Measurements from ENCODE around the gene DDX10.

Gene DDX10

DNA sequence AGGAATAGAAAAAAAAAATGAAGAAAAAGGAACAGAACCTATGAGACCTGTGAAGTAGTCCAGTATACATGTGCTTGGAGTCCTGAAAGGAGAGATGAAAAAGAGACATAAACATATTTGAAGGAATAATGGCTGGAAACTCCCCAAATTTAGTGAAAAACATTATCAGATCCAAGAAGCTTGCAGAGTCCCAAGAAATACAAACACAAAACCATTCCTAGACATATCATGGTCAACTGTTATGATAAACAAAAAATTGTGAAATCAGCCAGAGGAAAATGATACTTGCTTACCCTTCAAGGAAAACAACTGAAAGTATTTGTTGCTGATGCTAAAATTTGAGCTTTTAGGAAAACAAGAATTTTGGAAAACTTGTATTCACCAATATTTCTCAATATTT is 250.1 kb downstream of the DDX10 start:
- H3K4me3 ChIP-seq (ENCODE audit: low read depth in 1 of 2, low read length in 2 of 2): no peak overlapping the region
- no peaks in the 10 kb centered on the region for H3K4me1 ChIP-seq (ENCODE audit: insufficient read depth, low read length)
- H3K27ac ChIP-seq (ENCODE audit: low read depth, low read length): no peak overlapping the region
- no peaks in the 10 kb centered on the region for H3K9me3 ChIP-seq (ENCODE audit: low read length)
- H3K27me3 ChIP-seq (ENCODE audit: control insufficient read depth in 1 of 2, insufficient read depth in 2 of 2, low read length in 2 of 2): no peaks in the 10 kb centered on the region
- H3K36me3 ChIP-seq (ENCODE audit: insufficient read depth, low read length): no peaks in the 10 kb centered on the region
- H3K9ac ChIP-seq (ENCODE audit: low read length): no peak overlapping the region

DNA sequence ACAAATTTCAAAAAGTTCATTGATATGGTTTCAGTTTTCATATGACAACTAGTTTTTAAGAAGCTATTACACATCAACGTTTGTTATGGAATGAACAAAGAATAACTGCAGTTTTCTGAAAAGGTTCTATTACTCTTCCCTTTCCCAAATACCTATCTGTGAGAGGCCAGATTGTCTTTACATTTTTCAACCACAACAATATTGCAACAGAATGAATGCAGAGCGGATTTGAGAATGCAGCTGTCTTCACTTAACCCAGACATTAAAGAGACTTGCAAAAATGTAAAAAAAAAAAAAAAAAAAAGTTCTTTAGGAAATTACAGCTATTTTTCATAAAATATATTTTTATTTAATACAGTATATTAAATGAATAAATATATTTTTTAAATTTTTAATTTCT is 250.8 kb downstream of the DDX10 start:
- no peaks in the 10 kb centered on the region for H3K4me1 ChIP-seq (ENCODE audit: insufficient read depth, low read length)
- no peaks in the 10 kb centered on the region for H3K36me3 ChIP-seq (ENCODE audit: insufficient read depth, low read length)
- H3K27ac ChIP-seq (ENCODE audit: low read depth, low read length): no peak overlapping the region
- H3K4me3 ChIP-seq (ENCODE audit: low read depth in 1 of 2, low read length in 2 of 2): no peak overlapping the region
- H3K27me3 ChIP-seq (ENCODE audit: control insufficient read depth in 1 of 2, insufficient read depth in 2 of 2, low read length in 2 of 2): no peaks in the 10 kb centered on the region
- H3K9me3 ChIP-seq (ENCODE audit: low read length): no peaks in the 10 kb centered on the region
- no peak overlapping the region for H3K9ac ChIP-seq (ENCODE audit: low read length)

DNA sequence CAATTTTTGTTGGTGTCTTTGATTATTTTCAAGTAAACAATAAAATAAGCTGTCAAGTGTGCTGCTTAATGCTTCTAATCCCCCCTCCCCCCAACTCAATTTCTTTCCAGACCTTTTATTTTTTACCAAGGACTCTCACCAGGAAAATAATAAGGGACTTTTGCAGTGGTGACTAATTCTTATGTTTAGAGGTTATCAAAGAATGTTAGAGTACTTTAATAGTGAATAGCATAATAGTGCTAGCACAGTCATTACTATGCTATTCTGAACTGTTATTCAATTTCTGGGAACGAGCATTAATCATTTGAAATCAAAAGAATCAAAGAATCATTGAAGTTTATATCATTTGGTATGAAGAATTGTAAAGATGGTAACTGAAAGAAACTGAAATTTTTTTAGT is 251.4 kb downstream of the DDX10 start:
- Histone ChIP-seq H3K27ac (ENCODE audit: low read depth, low read length) (no peak overlapping the region), H3K4me3 (ENCODE audit: low read depth in 1 of 2, low read length in 2 of 2) (no peak overlapping the region), H3K4me1 (ENCODE audit: insufficient read depth, low read length) (no peaks in the 10 kb centered on the region), H3K9me3 (ENCODE audit: low read length) (no peaks in the 10 kb centered on the region), H3K27me3 (ENCODE audit: control insufficient read depth in 1 of 2, insufficient read depth in 2 of 2, low read length in 2 of 2) (no peaks in the 10 kb centered on the region), H3K9ac (ENCODE audit: low read length) (no peak overlapping the region), H3K36me3 (ENCODE audit: insufficient read depth, low read length) (no peaks in the 10 kb centered on the region)

DNA sequence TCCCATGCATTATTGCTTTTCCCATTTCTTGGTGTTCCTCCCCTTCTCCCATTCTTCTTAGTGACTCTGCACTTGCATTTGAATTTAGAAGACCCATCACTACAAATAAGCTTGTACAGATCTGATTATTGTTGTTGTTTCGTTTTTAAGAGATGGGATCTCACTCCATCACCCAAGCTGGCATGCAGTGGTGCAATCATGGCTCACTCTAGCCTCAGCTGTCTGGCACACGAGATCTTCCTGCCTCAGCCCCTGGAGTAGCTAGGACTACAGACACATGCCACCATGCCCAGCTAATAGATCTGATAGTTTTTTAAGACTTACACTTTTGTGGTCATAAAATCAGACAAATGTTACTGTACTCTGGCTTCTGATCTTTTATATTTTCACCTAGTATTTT is 252.1 kb downstream of the DDX10 start:
- Histone ChIP-seq H3K9me3 (ENCODE audit: low read length) (no peaks in the 10 kb centered on the region), H3K4me1 (ENCODE audit: insufficient read depth, low read length) (no peaks in the 10 kb centered on the region), H3K9ac (ENCODE audit: low read length) (no peak overlapping the region), H3K27ac (ENCODE audit: low read depth, low read length) (no peak overlapping the region), H3K36me3 (ENCODE audit: insufficient read depth, low read length) (no peaks in the 10 kb centered on the region), H3K27me3 (ENCODE audit: control insufficient read depth in 1 of 2, insufficient read depth in 2 of 2, low read length in 2 of 2) (no peaks in the 10 kb centered on the region), H3K4me3 (ENCODE audit: low read depth in 1 of 2, low read length in 2 of 2) (no peak overlapping the region)

DNA sequence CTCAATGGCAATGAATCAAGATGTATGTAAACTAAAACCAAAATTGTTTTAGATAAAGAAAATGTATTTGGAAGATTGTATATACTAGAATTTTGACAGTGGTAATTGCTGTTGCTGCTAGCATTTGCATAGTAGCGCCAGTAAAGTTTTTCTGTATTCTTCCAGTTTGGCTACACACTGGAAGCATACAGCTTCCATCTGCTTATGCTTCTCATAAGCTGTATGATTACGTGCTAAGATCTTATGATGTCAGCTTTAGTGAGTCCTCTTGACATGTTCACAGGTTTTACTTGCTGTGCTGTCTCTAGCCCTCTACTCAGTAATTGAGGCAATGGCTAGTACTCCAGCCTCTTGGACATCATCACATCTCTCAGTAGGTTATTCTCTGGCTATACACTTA is 256.3 kb downstream of the DDX10 start:
- H3K9me3 ChIP-seq (ENCODE audit: low read length): no peaks in the 10 kb centered on the region
- H3K27me3 ChIP-seq (ENCODE audit: control insufficient read depth in 1 of 2, insufficient read depth in 2 of 2, low read length in 2 of 2): no peaks in the 10 kb centered on the region
- no peaks in the 10 kb centered on the region for H3K4me1 ChIP-seq (ENCODE audit: insufficient read depth, low read length)
- no peak overlapping the region for H3K9ac ChIP-seq (ENCODE audit: low read length)
- no peaks in the 10 kb centered on the region for H3K36me3 ChIP-seq (ENCODE audit: insufficient read depth, low read length)
- no peak overlapping the region for H3K27ac ChIP-seq (ENCODE audit: low read depth, low read length)
- H3K4me3 ChIP-seq (ENCODE audit: low read depth in 1 of 2, low read length in 2 of 2): no peak overlapping the region

DNA sequence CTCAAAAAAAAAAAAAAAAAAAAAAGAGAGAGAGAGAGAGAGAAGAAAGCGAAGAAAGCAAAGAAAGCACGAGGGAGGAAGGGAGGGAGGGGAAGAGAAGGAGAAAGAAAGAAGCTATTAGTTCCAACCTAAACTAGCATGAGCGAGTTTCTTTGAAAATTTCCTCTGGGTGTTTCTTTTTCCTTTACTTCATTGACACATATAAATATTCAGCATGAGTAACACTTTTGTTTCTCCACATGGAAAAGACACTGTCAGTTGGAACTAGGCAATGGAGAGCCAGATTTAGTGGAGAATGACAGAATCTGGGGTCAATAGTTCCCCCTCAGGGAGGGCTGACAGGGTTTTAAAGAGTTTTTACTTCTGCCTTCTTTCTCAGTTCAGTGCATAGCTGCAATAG is 257.4 kb downstream of the DDX10 start:
- Histone ChIP-seq H3K4me1 (ENCODE audit: insufficient read depth, low read length) (no peaks in the 10 kb centered on the region), H3K9me3 (ENCODE audit: low read length) (no peaks in the 10 kb centered on the region), H3K9ac (ENCODE audit: low read length) (no peak overlapping the region), H3K27ac (ENCODE audit: low read depth, low read length) (no peak overlapping the region), H3K36me3 (ENCODE audit: insufficient read depth, low read length) (no peaks in the 10 kb centered on the region), H3K27me3 (ENCODE audit: control insufficient read depth in 1 of 2, insufficient read depth in 2 of 2, low read length in 2 of 2) (no peaks in the 10 kb centered on the region), H3K4me3 (ENCODE audit: low read depth in 1 of 2, low read length in 2 of 2) (no peak overlapping the region)

DNA sequence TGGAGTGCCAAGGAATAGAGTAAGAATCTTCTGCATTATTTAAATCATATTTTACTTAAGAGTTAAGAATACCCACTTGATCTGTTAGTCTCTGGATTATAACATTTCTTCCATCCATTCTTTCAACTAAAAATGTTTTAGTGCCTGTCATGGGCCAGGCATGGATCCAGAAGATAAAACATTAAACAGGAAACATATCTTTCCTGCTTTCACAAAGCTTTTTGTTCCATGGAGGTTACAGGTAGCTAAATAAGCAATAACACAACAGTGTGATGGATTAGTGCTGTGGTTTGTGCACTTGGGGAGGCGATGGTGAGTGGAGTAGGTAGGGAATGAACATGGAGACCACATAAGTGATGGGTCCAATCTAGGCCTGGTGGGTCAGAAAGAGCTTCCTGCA is 258.5 kb downstream of the DDX10 start:
- H3K27ac ChIP-seq (ENCODE audit: low read depth, low read length): no peak overlapping the region
- H3K9ac ChIP-seq (ENCODE audit: low read length): no peak overlapping the region
- no peaks in the 10 kb centered on the region for H3K36me3 ChIP-seq (ENCODE audit: insufficient read depth, low read length)
- no peaks in the 10 kb centered on the region for H3K27me3 ChIP-seq (ENCODE audit: control insufficient read depth in 1 of 2, insufficient read depth in 2 of 2, low read length in 2 of 2)
- H3K9me3 ChIP-seq (ENCODE audit: low read length): no peaks in the 10 kb centered on the region
- H3K4me3 ChIP-seq (ENCODE audit: low read depth in 1 of 2, low read length in 2 of 2): no peak overlapping the region
- no peaks in the 10 kb centered on the region for H3K4me1 ChIP-seq (ENCODE audit: insufficient read depth, low read length)

DNA sequence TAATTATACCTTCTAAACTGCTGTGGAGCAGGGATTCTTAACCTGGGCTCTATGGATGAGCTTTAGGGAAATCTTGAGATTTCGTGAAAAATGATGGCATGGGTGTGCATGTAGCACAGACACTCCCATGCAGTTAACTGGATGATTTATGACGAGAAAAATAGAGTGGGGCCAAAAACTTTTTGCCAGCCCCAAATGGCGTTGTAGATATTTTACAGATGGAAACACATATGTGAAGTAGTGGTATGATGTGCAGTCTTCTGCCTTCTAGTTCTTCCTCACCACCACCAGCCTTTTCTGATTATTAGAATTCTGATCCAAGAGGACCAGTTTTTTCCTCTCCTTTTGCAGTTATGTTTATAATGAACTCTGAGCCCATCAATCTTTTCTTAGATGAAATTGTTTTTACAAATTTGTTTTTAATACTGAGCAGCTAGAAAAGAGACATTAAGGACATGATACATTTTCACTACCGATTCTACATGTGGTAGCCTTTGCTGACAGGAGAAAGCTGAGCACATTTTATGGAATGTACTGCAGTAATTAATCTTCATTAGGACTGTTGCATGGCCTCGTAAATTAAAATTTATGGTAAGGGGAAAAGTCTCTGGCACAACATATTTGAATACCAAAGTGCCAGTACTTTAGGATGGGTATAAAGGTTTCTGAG is 261.4 kb downstream of the DDX10 start:
- no peak overlapping the region for H3K9ac ChIP-seq (ENCODE audit: low read length)
- no peak overlapping the region for H3K4me3 ChIP-seq (ENCODE audit: low read depth in 1 of 2, low read length in 2 of 2)
- no peak overlapping the region for H3K27ac ChIP-seq (ENCODE audit: low read depth, low read length)
- H3K9me3 ChIP-seq (ENCODE audit: low read length): no peaks in the 10 kb centered on the region
- H3K27me3 ChIP-seq (ENCODE audit: control insufficient read depth in 1 of 2, insufficient read depth in 2 of 2, low read length in 2 of 2): no peaks in the 10 kb centered on the region
- H3K4me1 ChIP-seq (ENCODE audit: insufficient read depth, low read length): no peaks in the 10 kb centered on the region
- no peaks in the 10 kb centered on the region for H3K36me3 ChIP-seq (ENCODE audit: insufficient read depth, low read length)

DNA sequence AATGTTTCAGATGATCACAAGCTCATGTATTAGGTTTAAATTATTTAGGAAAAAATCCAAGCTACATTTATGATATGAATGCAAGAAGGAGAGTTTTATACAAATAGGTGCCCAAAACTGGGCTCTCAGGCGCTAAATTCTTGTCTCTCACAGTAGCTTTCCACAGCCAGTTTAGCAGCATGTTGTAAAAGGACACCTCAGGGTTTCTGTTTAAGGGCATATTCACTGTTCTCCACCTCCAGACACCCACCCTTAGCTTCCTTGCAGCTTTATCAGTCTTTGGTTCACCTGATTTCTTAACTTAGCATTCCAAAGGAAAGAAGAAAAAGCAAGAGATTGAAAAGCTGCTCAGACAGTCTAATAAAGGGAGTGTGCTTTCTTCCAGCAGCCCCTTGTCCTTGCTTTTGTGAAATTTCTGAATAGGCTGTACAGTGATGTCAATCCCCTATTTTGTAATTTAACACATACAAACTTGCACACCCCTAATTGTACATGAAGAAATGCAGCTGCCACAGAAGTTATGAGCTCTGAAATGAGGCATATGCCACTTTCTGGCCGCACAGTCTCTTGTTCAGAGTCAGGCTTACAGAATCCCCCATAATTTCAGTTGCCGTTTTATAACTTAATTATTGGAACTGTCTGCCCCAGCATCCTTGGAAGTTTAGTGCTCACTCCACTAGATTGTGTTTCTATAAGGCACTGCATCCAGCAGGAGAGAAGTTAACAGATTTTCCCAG is 262.1 kb downstream of the DDX10 start:
- Histone ChIP-seq H3K4me3 (ENCODE audit: low read depth in 1 of 2, low read length in 2 of 2) (no peak overlapping the region), H3K9me3 (ENCODE audit: low read length) (no peaks in the 10 kb centered on the region), H3K27ac (ENCODE audit: low read depth, low read length) (no peak overlapping the region), H3K9ac (ENCODE audit: low read length) (no peak overlapping the region), H3K4me1 (ENCODE audit: insufficient read depth, low read length) (no peaks in the 10 kb centered on the region), H3K27me3 (ENCODE audit: control insufficient read depth in 1 of 2, insufficient read depth in 2 of 2, low read length in 2 of 2) (no peaks in the 10 kb centered on the region), H3K36me3 (ENCODE audit: insufficient read depth, low read length) (no peaks in the 10 kb centered on the region)

DNA sequence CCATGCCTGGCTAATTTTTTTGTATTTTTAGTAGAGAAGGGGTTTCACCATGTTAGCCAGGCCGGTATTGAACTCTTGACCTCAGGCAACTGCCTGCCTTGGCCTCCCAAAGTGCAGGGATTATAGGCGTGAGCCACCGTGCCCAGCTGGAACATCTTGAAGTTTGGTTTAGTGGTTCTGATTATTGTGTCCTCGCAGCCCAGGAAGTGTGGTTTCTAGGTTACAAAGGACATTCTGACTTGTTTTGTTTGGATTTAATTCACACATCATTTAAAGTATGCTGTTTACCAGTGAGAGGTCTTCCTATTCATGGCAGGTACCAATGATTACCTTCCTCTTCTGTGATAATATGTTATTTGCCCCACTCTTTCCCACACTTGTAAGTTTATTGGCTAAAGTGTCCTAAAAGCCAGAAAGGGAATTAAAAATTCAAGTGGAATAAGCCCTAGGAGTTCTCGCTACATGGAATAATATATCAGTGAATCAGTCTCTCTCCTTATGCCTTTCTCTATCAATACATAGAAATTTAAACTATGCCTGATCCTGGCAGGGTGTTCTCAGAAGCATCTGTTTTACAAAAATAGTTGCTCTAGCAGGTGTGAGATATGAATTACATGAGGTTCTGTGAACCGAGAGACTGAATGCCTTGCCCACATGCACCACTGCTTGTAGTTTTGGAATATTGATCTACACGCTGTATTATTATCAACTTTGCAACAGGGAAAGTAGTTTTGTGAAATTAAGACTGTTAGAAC is 263.1 kb downstream of the DDX10 start:
- H3K27ac ChIP-seq (ENCODE audit: low read depth, low read length): no peak overlapping the region
- H3K9me3 ChIP-seq (ENCODE audit: low read length): no peaks in the 10 kb centered on the region
- H3K27me3 ChIP-seq (ENCODE audit: control insufficient read depth in 1 of 2, insufficient read depth in 2 of 2, low read length in 2 of 2): no peaks in the 10 kb centered on the region
- no peak overlapping the region for H3K9ac ChIP-seq (ENCODE audit: low read length)
- H3K36me3 ChIP-seq (ENCODE audit: insufficient read depth, low read length): no peaks in the 10 kb centered on the region
- no peak overlapping the region for H3K4me3 ChIP-seq (ENCODE audit: low read depth in 1 of 2, low read length in 2 of 2)
- no peaks in the 10 kb centered on the region for H3K4me1 ChIP-seq (ENCODE audit: insufficient read depth, low read length)

DNA sequence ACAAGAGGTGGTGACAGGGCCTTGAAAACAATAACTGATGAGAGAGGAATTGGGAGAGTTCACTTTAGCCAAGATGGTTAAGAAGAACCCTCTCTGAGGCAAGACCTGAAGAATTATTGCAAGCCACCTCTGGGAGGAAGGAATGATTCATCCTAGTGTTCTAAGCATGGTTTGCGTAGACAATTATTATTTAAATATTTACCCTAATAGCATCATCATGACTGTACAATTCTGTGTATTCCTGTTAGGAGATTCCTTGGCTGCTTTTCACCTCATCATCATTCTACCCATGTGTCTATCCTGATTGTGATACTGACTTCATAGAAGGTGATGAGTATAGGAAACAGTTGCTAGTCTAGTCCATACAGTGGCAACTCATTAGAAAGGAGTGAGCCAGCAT is 264.4 kb downstream of the DDX10 start:
- Histone ChIP-seq H3K27me3 (ENCODE audit: control insufficient read depth in 1 of 2, insufficient read depth in 2 of 2, low read length in 2 of 2) (no peaks in the 10 kb centered on the region), H3K36me3 (ENCODE audit: insufficient read depth, low read length) (no peaks in the 10 kb centered on the region), H3K9me3 (ENCODE audit: low read length) (no peaks in the 10 kb centered on the region), H3K27ac (ENCODE audit: low read depth, low read length) (no peak overlapping the region), H3K4me3 (ENCODE audit: low read depth in 1 of 2, low read length in 2 of 2) (no peak overlapping the region), H3K9ac (ENCODE audit: low read length) (no peak overlapping the region), H3K4me1 (ENCODE audit: insufficient read depth, low read length) (no peaks in the 10 kb centered on the region)

Data from muscle layer of colon (tissue), 2 donors.